ENCODE measurements around the gene PCLAF.
A peak's percentile ranks its signal among the peaks of the same experiment; 100 is the strongest.
"Not testable (repeated sequence)": the region's sequence is repeated elsewhere in the genome, so short reads cannot be mapped to it uniquely, and the experiment has no call there.

The PCLAF gene

DNA sequence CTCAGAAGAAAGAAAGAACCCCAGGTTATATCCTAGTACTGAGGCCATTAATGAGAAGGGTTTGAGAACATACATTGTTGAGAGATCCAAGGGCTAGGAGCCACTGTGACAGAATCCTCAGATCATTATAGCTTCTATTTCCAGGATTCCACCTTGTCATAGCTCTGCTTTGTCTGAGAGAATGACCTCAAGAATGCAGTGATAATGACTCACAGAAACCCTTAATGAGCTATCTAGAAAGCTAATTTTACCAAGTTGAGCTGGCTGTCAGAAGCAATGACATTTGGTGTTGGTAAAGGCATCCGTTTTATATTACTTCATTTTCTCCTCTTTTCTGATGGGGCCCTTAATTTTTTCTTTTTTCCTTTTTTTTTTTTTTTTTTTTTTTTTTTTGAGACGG lies 17.3 kb upstream of the PCLAF start:
- Histone ChIP-seq H3K27ac (ENCODE audit: poor library complexity, severe bottlenecking) (no peak overlapping the region), H3K9me3 (ENCODE audit: severe bottlenecking) (no peaks in the 10 kb centered on the region), H3K36me3 (ENCODE audit: low read depth) (peaks cover 94% of the 10 kb centered on the region), H3K27me3 (ENCODE audit: insufficient read depth, poor library complexity, severe bottlenecking) (no peaks in the 10 kb centered on the region), H3K4me1 (ENCODE audit: insufficient read depth, poor library complexity, severe bottlenecking) (peaks cover 7% of the 10 kb centered on the region), H3K4me3 (ENCODE audit: severe bottlenecking) (no peak overlapping the region)
- TF ChIP-seq, protein P1, sequence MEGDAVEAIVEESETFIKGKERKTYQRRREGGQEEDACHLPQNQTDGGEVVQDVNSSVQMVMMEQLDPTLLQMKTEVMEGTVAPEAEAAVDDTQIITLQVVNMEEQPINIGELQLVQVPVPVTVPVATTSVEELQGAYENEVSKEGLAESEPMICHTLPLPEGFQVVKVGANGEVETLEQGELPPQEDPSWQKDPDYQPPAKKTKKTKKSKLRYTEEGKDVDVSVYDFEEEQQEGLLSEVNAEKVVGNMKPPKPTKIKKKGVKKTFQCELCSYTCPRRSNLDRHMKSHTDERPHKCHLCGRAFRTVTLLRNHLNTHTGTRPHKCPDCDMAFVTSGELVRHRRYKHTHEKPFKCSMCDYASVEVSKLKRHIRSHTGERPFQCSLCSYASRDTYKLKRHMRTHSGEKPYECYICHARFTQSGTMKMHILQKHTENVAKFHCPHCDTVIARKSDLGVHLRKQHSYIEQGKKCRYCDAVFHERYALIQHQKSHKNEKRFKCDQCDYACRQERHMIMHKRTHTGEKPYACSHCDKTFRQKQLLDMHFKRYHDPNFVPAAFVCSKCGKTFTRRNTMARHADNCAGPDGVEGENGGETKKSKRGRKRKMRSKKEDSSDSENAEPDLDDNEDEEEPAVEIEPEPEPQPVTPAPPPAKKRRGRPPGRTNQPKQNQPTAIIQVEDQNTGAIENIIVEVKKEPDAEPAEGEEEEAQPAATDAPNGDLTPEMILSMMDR (IDR thresholded peaks at IDR 0.05; ENCODE audit: poor library complexity, severe bottlenecking), result no peak
- ATAC-seq (ENCODE audit: low read depth), result no peak; the same call in 2 of the 3 replicates
- no peak for DNase-seq (ENCODE audit: low spot score)

DNA sequence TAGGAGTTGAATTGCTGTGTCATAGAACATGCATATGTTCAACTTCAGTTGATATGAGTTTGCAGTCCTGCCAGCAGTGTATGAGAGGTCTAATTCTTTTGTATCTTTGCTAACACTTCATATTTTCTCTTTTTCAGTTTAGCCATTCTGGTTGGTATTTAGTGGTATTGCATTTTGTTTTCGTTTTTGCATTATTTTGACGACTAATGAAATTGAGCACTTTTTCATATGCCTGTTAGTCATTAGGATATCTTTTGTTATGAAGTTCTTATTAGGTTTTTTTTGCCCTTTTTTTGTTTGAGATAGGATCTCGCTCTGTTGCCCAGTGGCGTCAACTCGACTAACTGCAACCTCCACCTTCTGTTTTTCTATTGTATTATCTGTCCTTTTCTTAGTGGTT lies 15.5 kb upstream of the PCLAF start:
- peaks cover 7% of the 10 kb centered on the region for H3K4me1 ChIP-seq (ENCODE audit: insufficient read depth, poor library complexity, severe bottlenecking)
- ATAC-seq (ENCODE audit: low read depth) (no peak), DNase-seq (ENCODE audit: low spot score) (no peak)
- H3K27me3 ChIP-seq (ENCODE audit: insufficient read depth, poor library complexity, severe bottlenecking), result no peaks in the 10 kb centered on the region
- TF ChIP-seq, protein P1 (IDR thresholded peaks at IDR 0.05; ENCODE audit: poor library complexity, severe bottlenecking), result no peak
- H3K36me3 ChIP-seq (ENCODE audit: low read depth), result peaks cover 84% of the 10 kb centered on the region
- H3K4me3 ChIP-seq (ENCODE audit: severe bottlenecking), result no peak overlapping the region
- H3K27ac ChIP-seq (ENCODE audit: poor library complexity, severe bottlenecking), result no peak overlapping the region
- no peaks in the 10 kb centered on the region for H3K9me3 ChIP-seq (ENCODE audit: severe bottlenecking)

DNA sequence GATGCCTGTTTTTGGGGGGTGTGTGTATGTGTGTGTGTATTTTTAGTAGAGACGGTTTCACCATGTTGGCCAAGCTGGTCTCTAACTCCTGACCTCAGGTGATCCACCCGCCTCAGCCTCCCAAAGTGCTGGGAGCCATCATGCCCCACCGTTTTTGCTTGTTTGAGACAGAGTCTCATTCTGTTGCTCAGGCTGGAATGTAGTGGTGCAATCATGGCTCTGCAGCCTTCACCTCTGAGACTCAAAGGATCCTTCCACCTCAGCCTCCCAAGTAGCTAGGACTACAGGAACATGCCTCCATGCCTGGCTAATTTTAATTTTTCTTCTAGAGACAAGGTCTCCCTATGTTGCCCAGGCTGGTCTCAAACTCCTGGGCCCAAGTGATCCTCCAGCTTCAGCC lies 11.2 kb upstream of the PCLAF start:
- DNase-seq (ENCODE audit: low spot score); H3K27me3 ChIP-seq (ENCODE audit: insufficient read depth, poor library complexity, severe bottlenecking); H3K9me3 ChIP-seq (ENCODE audit: severe bottlenecking); H3K27ac ChIP-seq (ENCODE audit: poor library complexity, severe bottlenecking); ATAC-seq (ENCODE audit: low read depth); H3K4me3 ChIP-seq (ENCODE audit: severe bottlenecking): not testable (repeated sequence)
- H3K36me3 ChIP-seq (ENCODE audit: low read depth), result peaks cover 49% of the 10 kb centered on the region
- H3K4me1 ChIP-seq (ENCODE audit: insufficient read depth, poor library complexity, severe bottlenecking), result peaks cover 14% of the 10 kb centered on the region

DNA sequence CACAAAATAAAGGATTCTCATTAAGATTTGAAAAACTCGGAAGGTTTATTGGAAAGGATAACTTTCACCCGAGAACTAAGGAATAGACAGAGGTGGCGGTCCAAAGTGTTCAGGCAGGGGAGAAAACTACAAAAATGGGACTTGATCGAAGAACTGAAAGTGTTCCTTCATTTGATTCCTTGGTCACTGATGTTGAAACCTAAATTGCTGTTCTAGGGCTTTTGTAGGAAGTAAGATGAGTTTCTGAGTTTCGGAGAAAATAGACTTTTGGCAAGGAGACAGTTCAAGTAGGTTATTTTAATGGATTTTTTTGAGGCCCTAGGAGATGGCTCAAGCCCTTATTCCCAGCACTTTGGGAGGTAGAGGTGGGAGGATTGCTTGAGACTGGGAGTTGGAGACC lies 7.8 kb upstream of the PCLAF start:
- Histone ChIP-seq H3K27me3 (ENCODE audit: insufficient read depth, poor library complexity, severe bottlenecking) (no peaks in the 10 kb centered on the region), H3K27ac (ENCODE audit: poor library complexity, severe bottlenecking) (no peak overlapping the region), H3K4me1 (ENCODE audit: insufficient read depth, poor library complexity, severe bottlenecking) (peaks cover 12% of the 10 kb centered on the region), H3K9me3 (ENCODE audit: severe bottlenecking) (no peaks in the 10 kb centered on the region), H3K4me3 (ENCODE audit: severe bottlenecking) (no peak overlapping the region), H3K36me3 (ENCODE audit: low read depth) (peaks cover 15% of the 10 kb centered on the region)
- no peak for DNase-seq (ENCODE audit: low spot score)
- TF ChIP-seq, protein P1 (IDR thresholded peaks at IDR 0.05; ENCODE audit: poor library complexity, severe bottlenecking), result no peak
- ATAC-seq (ENCODE audit: low read depth), result no peak

GRCh38 chr15:64387562-64388168 lies 6.4 kb upstream of the PCLAF start, which contains the start of gene TRIP4:
TRIP4 (plus strand) TSS chr15:64387836; CDS start chr15:64387864, 28 bp downstream.
- H3K4me3 ChIP-seq (ENCODE audit: severe bottlenecking), result peak within 1 kb of the TSS; percentile 66
- TF ChIP-seq, protein P1 (IDR thresholded peaks at IDR 0.05; ENCODE audit: poor library complexity, severe bottlenecking), result peak; percentile 33
- no peaks in the 10 kb centered on the region for H3K27me3 ChIP-seq (ENCODE audit: insufficient read depth, poor library complexity, severe bottlenecking)
- H3K27ac ChIP-seq (ENCODE audit: poor library complexity, severe bottlenecking), result peak within 1 kb of the TSS; percentile 46
- H3K36me3 ChIP-seq (ENCODE audit: low read depth), result peaks cover 5% of the 10 kb centered on the region
- DNase-seq (ENCODE audit: low spot score) (peak; percentile 99), ATAC-seq (ENCODE audit: low read depth) (peak; percentile 99)
- H3K9me3 ChIP-seq (ENCODE audit: severe bottlenecking), result no peaks in the 10 kb centered on the region
- peaks cover 12% of the 10 kb centered on the region for H3K4me1 ChIP-seq (ENCODE audit: insufficient read depth, poor library complexity, severe bottlenecking)
